Cerebellar nuclear complex (tissue), 1 donor: ENCODE data around the gene AMPD1.

Experiments
- DNase-seq, 2 experiments: peaks; one replicate each; lab custom pipeline; 2025; lab: John Stamatoyannopoulos, UW

Gene AMPD1

DNA sequence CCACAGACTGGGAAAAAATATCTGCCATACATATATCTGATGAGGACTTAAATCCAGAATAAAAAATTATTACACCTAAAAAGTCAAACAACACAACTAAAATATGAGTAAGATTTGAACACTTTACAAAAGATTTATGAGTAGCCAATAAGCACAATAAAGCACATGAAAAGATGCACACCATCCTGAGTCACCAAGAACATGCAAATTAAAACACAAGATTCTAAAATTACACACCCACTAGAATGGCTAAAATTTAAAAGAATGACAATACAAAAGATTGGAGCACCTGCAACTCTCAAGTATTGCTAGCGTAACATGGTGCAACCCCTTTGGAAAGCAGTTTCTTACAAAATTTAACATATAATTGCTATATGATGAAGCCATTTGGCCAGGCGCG is 56.4 kb downstream of the AMPD1 start:
- no peak for DNase-seq

DNA sequence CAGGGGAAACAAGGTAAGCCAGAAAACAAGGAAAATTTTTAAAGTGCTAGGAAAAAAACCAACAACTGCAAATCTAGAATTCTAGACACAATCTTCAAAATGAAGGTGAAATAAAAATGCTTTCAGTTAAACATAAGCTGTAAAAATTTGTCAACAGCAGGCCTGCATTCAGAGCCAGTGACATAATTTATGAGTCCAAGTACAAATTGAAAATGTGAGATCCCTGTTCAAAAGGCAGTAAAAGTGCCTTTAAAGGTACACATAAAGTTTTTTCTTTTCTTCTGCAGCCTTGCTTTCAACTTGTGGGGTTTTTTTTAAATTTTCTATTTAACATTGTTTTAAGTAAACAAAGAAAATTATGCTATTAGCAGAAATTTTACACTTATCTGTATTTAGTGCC is 62.9 kb downstream of the AMPD1 start:
- DNase-seq = no peak

DNA sequence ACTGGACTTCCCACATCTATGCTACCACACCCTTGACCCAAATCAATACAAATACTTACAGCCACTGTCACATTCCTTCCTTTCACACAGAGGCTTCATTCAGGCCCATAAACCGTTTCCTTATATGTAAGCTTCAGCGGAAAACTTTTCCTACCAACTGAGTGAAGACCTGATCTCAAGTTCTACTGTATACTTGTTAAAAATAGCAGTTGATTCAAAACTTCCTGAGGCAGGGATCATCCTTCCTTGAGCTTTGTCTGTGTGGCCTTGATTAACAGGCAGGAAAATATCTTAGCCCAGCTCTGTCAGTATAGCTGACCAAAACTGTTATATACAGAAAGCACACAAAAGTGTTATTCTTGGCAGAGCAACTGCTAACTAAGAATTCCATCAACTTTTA is 68.2 kb downstream of the AMPD1 start:
- no peak for DNase-seq

DNA sequence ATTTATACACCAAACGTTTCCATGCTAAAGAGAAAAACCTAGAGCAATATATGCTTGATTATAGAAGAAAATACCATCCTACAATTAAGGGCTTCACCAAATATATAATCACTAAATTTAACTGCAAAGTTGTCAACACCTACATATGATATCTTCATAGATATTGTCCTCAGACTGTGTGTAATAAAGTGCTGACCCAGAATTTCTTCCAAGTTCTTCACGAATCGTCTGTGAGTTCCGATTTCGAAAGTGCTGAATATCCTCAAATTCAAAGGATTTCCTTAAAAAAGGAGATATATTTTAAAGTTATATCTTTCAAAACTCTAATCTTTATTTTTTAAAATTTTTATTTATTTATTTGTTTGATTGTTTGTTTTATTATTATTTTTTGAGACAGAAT is 72.0 kb downstream of the AMPD1 start:
- DNase-seq = no peak
